GM19463 (cell line): ENCODE data around the gene TTC19.
"Not testable (repeated sequence)": the region's sequence is repeated elsewhere in the genome, so short reads cannot be mapped to it uniquely, and the experiment has no call there.

Source experiments
- ATAC-seq: cut with Tn5 transposase; IDR thresholded peaks from one replicate; pipeline ENCODE4 v1.9.1; 2021; ENCODE audit warnings: mild to moderate bottlenecking, moderate library complexity; ENCODE audit not compliant: unreplicated experiment

The TTC19 gene

DNA sequence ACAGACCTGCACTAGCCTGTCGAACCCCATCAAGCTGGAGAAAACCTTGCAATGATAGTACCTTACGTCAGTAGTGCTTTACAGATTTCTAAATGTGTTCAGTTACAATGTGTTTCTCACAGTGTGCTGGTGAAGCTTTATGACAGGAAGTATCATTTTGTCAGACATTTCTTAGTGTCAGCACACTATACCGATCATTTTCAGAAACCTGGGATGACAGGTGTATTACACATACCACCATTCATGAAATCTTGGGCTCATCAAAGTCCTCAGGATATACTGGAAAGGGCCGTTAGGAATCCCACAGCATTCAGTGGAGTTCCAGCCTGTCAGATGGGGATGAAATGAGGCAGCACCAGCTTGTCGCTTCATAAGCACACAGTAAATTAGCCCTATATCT, 27.3 kb downstream of the TTC19 start:
- no peak for ATAC-seq

DNA sequence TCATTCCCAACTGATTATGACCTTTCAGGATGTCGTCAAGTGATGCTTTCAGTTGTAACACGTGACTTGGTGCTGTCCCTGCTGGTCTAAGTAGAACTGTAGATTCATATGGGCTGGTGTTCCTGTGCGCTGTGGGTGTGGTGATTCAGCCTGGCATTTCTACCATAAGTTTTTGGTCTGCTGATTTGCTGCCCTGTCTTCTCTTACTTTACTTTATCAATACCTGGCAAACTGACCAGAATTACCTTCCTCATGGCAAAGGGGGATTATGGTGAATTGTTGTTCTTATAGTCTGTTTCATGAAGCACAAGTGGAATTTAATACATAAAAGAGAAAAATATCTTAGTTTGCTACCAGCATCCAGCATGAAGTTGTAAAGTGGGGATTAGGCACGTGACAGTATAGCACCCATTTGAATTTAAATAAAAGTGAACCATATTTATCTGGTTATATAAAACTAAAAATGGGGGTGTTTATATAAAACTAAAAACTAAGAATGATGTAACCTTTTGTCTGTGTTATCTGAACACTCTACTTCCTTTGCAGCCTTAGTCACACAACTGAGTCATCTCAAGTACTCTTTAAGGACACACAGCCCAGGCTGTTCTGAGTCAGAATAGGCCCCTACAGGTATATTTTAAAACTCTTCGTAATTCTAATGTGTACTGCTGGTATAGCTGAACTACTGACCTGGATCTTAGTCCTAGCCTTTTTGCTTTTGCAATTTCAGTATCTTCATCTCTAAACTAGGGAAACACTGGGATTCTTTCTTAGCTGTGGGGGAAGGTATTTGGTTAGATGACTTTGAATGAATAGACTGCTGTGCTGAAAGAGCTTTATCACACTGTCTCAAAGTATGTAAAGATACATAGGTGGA, 28.3 kb downstream of the TTC19 start:
- ATAC-seq, result peak; percentile 96

DNA sequence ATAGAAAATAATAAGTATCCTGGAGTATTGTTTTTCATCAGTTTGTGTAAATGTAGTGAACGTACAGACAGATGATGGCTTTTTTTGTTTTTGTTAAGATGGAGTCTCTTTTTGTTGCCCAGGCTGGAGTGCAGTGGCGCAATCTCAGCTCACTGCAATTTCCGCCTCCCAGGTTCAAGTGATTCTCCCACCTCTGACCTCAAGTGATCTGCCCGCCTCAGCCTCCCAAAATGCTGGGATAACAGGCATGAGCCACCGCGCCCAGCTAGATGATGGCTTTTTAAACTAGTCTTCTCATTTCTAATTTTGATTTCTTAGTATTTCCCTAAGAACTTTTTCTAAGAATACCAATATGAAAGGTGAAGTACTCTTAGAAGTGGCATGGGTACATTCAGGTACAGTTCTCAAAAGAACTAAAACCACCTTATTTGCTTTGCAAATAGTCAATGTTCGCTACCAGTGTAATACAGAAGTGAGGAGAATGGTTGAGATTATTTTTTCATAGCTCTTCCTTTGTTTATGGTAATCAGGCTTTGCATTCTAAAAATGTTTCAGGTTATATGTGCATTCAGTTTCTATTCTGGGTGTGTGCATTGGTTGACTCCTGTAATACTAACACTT, 34.2 kb downstream of the TTC19 start:
- no peak for ATAC-seq

DNA sequence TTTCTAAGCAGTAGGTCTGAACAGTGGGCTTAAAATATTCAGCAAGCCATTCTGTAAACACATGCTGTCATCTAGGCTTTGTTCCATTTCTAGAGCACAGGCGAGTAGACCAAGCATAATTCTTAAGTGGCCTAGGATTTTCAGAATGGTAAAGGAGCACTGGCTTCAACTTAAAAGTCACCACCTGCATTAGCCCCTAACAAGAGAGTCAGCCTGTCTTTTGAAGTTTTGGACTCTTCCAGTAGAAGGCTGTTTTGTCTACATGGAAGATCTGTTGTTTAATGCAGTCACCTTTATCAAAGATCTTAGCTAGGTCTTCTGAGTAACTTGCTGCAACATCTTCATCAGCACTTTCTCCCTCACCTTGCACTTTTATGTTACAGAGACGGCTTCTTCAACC, 36.6 kb downstream of the TTC19 start:
- no peak for ATAC-seq

DNA sequence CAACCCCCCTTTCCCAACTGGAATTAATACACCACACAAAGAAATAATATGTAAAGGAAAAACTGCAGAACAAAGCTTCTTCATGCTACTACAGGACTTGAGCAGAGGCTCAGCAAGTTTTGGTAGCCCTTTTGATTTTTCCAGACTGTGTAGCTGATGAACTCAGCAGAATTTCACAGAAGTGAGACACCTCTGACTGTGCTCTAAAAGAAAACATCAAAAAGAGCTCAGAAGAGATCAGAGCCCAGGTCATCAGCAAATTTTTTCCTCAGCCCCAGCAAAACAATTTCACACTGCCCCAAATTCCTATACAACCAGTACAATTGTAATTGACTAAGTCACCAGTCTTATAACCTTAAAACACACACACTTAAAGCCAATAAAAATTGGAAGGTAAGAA, 38.0 kb downstream of the TTC19 start:
- no peak for ATAC-seq

DNA sequence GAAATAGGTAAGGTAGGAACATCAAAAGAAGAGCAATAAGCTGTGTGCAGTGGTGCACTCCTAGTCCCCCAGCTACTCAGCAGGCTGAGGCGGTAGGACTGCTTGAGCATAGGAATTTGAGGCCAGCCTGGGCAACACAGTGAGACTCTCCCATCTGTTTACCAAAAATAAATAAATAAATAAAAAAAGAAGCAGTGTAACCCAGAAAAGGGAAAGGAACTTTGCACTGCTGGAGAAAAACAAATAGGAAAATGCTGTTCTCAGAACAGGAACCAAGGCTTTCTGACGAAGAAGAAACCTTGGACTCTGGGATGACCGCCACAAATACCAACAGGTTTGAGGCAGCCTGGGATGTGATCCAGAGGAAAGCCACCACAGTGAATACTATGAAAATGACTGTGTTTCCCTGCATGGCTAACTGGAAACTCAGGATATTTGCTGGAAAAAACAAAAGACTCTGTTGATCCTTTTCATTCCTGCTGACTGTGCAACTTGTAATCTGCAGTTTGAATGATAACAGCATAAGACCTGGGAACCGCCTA, 41.2 kb downstream of the TTC19 start:
- ATAC-seq, result no peak

DNA sequence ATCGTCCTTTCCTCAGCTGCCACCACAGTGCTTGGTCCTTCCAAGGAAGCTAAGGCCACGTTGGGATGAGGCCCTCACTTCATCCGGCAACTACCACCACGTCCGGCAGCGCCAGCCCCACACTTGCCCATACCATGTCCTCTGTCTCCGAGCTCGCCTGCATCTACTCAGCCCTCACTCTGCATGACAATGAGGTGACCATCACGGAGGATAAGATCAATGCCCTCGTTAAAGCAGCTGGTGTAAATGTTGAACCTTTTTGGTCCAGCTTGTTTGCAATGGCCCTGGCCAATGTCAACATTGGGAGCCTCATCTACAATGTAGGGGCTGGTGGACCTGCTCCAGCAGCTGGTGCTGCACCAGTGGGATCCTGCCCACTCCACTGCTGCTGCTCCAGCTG, 44.9 kb downstream of the TTC19 start:
- no peak for ATAC-seq

DNA sequence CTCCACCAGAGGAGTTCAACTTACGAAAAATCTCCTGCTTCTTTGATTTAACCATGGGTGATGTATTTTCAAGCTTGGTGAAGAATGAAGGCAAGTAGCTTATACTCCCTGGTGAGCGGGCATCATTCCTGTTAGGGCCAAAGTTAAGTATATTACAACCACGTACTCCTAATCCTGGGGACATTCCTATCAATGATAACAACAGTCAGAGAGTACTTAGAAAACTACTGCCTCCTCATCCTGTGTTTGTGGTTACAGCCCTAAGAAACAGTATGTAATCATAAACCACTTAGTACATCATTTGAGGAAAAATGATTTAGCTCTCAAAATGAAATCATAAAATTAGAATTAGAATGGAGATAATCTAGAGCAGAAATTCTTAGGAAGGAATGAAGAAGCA, 47.3 kb downstream of the TTC19 start:
- no peak for ATAC-seq

DNA sequence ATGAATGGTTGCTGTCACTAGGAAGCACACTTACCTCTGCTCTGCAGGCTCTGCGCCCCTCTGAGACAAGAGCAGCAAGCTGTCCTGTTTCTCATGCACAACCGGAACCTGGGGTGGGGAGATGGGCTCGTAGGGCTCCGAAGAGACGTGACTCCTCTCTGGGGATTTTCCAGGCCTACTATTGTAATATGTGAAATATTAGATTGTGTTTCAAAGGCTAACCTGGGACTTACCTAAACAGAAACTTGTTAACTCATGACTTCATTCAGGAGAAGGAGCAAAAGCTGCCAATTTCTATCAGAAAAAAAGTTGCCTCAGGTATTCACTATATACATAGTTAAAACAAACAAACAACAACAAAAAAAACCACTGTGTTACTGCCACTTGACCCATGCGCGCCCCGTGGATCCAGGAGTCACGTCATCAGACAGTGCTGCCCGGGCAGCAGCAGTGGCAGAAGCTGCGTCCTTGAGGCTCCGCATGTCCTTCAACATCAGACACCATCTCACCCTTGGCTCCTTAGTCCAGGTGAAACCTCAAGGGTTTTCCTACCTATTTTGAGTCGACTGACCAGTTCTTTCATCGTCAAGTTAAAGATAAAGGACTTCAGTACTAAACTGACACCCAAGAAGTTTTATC, 49.3 kb downstream of the TTC19 start:
- no peak for ATAC-seq

DNA sequence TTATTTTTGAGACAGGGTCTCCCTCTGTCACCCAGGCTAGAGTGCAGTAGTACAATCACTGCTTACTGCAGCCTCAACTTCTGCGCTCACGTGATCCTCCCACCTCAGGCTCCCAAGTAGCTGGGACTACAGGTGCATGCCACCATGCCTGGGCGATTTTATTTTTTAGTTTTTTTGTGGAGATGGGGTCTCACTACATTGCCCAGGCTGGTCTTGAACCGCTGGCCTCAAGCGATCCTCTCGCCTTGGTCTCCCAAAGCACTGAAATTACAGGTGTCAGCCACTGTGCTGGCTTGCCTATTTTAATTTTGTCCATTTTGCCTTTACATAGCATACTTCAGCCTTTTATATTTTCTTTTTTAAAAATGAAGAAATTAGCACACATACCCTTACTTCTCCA, 51.2 kb downstream of the TTC19 start:
- no peak for ATAC-seq

DNA sequence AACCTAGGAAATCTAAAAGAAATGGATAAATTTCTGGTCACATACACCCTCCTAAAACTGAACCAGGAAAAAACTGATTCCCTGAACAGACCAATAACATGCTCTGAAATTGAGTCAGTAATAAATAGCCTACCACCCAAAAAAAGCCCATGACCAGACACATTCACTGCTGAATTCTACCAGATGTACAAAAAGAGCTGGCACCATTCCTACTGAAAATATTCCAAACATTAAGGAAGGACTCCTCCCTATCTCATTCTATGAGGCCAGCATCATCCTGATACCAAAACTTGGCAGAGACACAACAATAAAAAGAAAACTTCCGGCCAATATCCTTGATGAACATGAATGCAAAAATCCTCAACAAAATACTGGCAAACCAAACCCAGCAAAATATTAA, 52.9 kb downstream of the TTC19 start:
- no peak for ATAC-seq

DNA sequence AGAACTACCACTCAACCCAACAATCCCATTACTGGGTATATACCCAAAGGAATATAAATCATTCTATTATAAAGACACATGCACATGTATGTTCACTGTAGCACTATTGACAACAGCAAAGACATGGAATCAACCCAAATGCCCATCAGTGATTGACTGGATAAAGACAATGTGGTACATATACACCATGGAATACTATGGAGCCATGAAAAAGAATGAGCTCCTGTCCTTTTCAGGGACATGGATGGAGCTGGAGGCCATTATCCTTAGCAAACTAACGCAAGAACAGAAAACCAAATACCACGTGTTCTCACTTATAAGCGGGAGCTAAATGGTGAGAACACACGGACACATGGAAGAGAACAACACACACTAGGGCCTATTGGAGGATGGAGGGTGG, 55.5 kb downstream of the TTC19 start:
- ATAC-seq, result not testable (repeated sequence)

DNA sequence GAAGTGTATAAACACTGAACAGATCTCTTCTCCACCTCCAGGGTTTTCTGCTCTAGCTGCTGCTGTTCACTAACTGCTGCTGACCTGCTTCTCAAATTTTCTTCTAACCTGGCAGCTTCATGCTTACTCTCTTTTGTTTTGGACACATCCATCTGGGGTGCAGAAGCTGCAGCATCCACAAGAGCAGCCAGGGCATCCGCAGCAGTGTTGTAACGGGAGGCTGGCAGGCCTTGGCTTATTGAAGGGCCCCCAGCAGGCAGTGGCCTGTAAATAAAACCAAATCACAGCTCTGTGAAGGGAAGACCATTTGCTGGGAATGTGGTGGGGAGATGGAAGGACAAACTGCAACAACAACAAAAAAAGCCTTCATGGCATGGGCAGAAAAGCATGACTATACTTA, 62.0 kb downstream of the TTC19 start:
- no peak for ATAC-seq

DNA sequence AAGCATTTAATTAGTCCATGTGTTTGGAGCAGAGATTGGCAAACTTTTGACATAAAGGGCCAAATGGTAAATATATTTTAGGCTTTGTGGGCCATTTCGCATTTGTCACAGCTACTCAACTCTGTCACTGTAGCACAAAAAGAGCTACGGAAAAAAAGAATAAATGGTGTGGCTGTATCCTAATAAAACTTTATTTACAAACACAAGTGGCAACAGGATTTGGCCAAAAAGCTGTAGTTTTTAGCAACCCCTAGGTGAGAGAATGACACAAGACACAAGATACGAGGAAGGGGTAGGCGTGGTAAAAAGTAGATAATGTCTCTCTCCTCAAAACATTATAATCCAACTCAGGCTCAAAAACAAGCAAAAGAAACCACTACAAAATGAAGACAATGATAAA, 66.5 kb downstream of the TTC19 start:
- no peak for ATAC-seq

DNA sequence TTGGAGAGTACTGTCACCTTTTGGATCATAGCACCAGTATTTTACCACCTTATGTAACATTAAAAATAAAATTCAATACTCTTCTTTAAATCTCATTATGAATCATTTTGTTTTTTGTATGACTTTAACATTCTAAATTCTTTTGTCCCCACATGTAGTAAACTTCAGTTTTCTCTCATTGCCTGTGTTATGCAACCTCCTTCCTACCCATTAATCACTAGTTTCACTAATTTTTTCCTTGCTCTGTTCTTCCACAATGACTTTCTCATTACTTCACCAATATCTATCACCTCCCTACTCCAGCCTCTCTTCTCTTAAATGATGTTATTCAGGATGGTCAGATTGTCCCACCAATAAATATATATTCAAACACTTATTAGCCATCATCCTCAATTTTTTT, 68.7 kb downstream of the TTC19 start:
- ATAC-seq, result no peak

DNA sequence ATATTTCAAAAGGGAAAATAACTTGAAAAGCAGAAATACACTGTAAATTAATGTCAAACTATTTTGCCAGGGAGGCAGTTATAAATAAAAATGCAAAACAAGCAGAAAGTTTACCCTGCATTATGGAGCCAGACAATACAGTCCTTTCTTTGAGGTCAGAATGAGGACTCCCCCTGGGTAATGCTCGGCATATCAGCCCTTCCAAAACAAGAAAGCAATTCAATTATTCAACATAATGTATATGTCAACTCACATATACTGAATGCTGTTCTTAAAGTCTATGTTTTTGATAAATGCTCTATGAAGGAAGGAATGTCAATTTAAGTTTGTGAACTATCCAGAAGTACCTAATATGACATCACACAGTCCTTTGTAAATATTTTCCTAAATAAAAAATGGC, 72.4 kb downstream of the TTC19 start:
- no peak for ATAC-seq

DNA sequence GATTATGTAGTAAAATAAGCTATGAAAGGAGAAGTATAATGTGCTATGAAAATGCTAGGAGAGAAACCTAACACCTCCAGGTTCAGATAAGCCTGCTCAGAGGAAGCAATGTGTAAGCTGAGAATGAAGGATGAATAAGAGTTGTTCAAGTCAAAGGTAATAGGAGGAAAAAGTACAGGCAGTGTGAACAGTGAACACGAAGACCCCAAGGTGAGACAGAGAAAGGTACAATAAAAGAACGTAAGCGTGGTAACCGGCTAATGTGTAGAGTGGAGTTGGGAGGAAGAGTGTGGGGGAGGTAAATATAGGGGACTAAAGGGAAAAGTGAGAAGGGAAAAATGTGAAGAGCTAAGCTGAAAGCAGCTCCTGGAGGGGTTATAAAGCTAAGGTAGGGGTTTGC, 74.2 kb downstream of the TTC19 start:
- no peak for ATAC-seq

DNA sequence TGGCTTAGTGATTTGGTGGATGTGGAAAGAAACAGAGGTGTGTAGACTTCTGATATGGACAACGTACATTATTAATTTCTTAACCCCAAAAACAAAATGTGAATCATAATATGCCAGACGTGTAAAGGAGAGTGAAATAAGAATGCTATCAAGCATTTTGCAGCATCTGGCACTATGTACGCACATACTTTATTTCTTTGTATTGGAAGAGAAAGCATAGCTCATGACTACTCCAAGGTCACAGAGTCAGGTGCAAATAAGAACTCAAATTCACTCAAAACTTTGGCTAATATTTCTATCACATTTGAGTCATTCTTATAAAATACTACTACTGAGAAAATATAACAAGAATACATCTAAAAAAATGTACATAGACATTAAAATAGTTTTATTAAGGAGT, 74.8 kb downstream of the TTC19 start:
- ATAC-seq, result no peak

DNA sequence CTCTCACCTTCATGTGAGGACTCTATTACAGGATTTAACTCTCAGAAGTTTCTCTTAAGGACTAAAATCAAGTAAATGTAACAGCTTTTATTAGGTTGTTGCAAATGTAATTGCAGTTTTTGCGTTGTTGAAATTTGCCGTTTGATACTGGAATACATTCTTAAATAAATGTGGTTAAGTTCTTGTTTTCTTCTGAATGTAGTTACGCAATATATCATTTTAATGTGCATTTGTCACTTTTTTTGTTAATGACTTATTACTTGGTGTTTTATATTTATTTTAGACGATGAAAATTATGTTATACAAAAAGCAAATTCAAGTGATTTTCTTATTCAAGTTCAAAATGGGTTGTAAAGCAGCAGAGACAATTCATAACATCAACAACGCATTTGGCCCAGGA, 76.3 kb downstream of the TTC19 start:
- no peak for ATAC-seq
